Fibroblast of mammary gland (primary cell): ENCODE data around the gene EHMT1.

Experiments used
- DNase-seq: peaks from one replicate; pipeline ENCODE4 v3.0.0-alpha.2; 2010; ENCODE audit warnings: low read depth
- H3K4me3 ChIP-seq: 2 replicates; pipeline ENCODE4 v1.5.1; 2011; ENCODE audit warnings: low read depth, mild to moderate bottlenecking, low read length, moderate library complexity; ENCODE audit not compliant: control insufficient read depth
- TF ChIP-seq, protein P1 (sequence below): conservative IDR thresholded peaks from 2 replicates; pipeline ENCODE4 v1.5.1; 2011; ENCODE audit warnings: low read depth, low read length, inconsistent platforms; ENCODE audit not compliant: control insufficient read depth, insufficient read depth

The EHMT1 gene

DNA sequence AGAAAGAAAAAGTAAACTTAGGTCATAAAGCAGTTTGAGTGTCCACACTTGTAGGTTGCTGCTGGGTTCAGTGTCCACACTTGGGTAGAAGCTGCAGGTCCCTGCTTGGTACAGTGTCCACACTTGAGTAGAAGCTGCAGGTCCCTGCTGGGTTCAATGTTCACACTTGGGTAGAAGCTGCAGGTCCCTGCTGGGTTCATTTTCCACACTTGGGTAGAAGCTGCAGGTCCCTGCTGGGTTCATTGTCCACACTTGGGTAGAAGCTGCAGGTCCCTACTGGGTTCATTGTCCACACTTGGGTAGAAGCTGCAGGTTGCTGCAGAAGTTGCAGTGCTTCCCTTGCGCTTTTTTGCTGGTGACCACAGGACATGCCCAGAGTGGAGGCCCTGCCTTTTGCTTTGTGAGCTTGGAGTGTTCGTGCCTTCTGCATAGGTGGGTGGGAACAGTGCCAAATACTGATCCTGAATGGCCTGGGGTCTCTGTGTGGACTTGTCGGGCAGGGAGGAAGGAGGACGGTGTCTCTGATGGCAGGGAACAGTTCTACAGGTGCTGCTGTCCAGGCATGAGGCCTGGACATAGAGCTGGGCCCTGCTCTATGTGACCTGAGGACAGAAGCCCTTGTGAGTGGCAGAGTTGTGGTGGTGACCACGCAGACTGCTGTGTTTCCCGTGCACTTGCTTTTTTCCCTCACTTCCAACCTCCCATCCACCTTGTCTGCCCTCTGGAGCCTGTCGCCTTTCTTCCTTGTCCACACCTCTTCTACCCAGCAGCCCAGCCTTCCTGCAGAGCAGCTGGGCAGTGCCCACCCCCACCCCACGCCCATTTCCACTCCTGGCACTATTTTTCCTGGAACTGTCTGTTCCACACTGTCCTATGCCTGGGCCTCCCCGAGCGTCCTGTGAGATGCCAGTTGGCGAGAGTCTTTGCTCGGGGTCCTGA lies 120.8 kb downstream of the EHMT1 start:
- TF ChIP-seq, protein P1, sequence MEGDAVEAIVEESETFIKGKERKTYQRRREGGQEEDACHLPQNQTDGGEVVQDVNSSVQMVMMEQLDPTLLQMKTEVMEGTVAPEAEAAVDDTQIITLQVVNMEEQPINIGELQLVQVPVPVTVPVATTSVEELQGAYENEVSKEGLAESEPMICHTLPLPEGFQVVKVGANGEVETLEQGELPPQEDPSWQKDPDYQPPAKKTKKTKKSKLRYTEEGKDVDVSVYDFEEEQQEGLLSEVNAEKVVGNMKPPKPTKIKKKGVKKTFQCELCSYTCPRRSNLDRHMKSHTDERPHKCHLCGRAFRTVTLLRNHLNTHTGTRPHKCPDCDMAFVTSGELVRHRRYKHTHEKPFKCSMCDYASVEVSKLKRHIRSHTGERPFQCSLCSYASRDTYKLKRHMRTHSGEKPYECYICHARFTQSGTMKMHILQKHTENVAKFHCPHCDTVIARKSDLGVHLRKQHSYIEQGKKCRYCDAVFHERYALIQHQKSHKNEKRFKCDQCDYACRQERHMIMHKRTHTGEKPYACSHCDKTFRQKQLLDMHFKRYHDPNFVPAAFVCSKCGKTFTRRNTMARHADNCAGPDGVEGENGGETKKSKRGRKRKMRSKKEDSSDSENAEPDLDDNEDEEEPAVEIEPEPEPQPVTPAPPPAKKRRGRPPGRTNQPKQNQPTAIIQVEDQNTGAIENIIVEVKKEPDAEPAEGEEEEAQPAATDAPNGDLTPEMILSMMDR, result no peak
- DNase-seq, result no peak
- no peak overlapping the region for H3K4me3 ChIP-seq

DNA sequence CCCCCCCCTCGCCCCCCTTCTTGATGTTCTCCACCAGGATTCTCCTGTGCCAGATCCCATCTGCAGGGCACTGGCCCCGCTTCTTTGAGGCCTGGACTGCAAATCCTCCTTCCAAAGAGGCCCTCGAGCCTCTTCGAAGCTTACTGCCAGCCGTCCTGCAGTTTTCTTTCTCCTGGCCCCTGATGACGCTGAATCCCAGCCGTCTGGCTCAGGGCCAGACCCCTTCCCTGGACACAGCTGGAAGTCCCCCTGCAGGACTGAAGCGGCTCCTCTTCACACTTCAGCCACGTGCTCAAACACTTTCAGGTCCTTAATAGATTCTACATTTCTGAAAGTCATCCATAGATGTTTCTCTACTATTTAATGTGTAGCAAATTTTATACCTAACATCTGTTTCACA lies 121.5 kb downstream of the EHMT1 start:
- H3K4me3 ChIP-seq, result no peak overlapping the region
- TF ChIP-seq, protein P1, result no peak
- peak; percentile 62 for DNase-seq

DNA sequence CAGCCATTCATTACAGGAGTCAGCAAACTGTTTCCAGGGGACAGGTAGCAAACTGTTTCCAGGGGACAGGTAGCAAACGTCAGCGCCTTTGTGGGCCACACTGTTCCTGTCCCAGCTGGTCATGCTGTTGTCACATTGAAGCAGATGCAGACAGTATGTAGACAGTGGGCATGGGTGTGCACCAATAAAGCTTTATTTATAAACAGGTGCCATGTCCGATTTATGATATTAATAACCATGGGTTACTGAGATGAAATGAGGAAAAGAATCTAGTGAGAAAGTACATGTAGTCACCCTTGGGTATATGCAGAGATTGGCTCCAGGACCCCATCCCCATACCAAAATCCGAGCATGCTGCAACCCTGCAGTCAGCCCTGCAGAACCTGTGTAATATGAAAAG lies 122.5 kb downstream of the EHMT1 start:
- no peak overlapping the region for H3K4me3 ChIP-seq
- TF ChIP-seq, protein P1, result no peak

DNA sequence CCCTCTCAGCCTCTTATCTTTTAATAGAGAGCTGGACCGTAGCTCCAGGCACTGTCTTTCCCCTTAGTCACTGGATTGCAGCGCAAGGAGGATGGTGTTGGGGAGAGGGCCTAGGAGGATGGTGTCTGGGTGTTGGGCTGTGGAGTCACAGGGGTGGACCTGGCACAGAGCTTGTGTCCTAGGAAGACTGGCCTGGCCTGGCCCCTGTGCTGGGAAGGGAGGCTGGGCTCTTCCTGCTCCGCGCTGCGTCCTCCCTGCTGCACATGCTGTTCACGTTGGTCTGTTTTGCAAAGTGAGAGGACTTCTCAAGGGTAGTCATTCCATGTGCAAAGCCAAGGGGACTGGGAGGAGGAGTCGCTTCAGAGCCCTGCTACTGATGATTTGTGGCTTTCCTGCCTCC lies 123.9 kb downstream of the EHMT1 start:
- no peak for DNase-seq
- no peak overlapping the region for H3K4me3 ChIP-seq
- TF ChIP-seq, protein P1, result no peak

More for the DNA sequence above, 122.5 kb downstream of the EHMT1 start:
- no peak for DNase-seq

DNA sequence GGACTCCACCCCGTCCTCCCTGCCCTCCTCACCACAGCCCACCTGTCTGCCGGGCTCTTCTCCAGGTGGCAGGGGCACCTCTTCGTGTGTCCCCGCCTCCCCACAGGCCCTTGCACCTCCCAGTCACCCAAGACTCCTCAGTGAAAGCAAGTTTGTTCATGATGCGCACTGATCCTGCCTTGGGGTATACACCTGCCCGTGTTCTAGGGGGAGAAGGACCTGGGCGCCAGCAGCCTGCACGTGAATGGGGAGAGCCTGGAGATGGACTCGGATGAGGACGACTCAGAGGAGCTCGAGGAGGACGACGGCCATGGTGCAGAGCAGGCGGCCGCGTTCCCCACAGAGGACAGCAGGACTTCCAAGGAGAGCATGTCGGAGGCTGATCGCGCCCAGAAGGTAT lies 124.9 kb downstream of the EHMT1 start:
- H3K4me3 ChIP-seq, result no peak overlapping the region
- TF ChIP-seq, protein P1, result no peak
- DNase-seq, result no peak

DNA sequence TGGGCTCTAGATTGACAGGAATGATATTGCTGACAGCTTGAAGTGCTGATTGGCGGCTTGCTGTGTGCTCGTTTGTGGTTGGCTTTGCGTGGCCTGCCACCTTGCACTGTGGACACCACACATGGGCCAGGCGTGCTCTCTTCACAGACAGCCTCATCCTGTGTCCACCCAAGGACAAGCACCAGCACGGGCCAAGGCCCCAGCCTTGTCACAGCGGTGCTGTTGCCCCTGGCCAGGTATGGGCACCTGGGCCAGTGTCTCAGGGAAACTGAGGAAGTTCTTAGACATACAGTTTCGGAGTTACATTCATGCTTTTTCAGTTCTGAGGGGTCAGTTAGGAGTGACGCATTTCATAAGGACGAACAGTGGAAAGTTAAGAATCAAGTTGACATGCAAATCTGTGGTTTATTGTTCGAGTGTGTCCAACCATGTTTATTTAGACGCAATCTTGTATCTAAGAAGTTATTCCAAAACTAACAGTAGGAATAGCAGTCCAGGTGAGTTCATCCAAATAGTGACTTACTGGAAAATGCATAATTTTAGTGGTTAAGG lies 125.9 kb downstream of the EHMT1 start:
- DNase-seq, result no peak
- TF ChIP-seq, protein P1, result no peak
- H3K4me3 ChIP-seq, result no peak overlapping the region
